Measurements from ENCODE around the gene ADAM12.

- TF ChIP-seq CTCF (IDR thresholded peaks at IDR 0.05; ENCODE audit: low read depth, low read length, poor library complexity, severe bottlenecking), result no peak
- TF ChIP-seq EZH2phosphoT487 (IDR thresholded peaks at IDR 0.05; ENCODE audit: borderline replicate concordance, low read length), result no peak
These were observed 382.0 kb downstream of the ADAM12 start for GRCh38 chr10:126006264-126006663.

Data from DOHH2 (cell line).